Limb (tissue), 2 donors: Measurements from ENCODE around the gene CSH1.
"Not testable (repeated sequence)": the region's sequence is repeated elsewhere in the genome, so short reads cannot be mapped to it uniquely, and the experiment has no call there.

ENCODE experiments used
- DNase-seq, 2 donors: peaks; one replicate each; pipeline ENCODE4 v3.0.0-alpha.2; 2016; ENCODE audit errors: extremely low spot score in 2 of 2

CSH1 gene

DNA sequence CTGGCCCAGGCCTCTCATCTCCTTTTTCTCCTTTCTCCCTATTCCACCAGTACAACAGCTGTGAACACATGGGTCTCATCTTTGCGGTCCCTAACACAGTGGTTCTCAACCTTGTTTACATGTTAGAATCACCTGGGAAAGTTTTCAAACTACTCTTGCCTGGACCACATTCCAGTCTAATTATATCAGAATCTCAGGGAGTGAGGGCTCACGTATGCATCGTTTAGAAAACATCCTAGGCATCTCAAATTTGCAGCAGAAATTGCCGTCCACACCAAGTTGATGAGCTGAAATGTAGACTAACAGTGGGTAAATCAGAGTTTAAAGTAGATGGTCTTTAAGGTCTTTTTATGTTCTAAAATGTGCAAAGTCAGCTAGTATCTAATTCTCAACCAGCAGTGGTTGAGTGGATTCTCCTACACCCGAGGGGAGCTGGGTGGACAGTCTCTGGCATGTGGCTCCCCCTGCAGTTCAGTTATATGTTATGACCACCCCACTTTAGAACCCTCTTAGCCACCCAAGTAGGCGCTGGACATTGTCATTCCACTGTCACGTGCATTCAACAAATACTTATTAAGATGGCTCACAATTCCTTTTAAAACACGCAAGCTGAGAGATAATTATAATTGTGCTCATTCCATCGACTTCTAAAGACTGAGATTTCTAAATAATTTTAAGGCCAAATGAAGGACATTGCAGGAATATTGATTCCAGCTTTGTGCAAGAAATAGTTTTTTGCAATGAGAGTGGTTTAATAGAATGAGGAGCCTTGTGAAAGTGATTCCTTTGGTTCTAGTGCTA, 26.7 kb downstream of the CSH1 start:
- not testable (repeated sequence) for DNase-seq

DNA sequence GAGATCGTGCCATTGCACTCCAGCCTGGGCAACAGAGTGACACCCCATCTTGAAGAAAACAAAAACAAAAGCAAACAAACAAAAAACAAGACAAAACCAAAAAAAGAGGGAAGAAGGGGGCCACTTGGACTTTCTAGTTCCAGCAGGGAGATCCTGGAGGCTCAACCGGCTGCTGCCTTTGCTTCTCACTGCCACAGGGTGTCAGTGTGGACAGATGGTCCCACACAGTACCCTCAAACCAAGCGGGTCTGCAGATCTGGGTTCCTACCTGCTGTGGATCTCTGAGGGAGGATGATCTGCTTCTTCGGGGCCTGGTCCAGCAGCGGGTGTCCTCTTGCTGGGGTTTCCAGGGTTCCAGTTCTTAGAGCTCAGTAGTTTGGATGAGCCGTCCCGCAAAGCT, 29.7 kb downstream of the CSH1 start:
- DNase-seq: not testable (repeated sequence)

DNA sequence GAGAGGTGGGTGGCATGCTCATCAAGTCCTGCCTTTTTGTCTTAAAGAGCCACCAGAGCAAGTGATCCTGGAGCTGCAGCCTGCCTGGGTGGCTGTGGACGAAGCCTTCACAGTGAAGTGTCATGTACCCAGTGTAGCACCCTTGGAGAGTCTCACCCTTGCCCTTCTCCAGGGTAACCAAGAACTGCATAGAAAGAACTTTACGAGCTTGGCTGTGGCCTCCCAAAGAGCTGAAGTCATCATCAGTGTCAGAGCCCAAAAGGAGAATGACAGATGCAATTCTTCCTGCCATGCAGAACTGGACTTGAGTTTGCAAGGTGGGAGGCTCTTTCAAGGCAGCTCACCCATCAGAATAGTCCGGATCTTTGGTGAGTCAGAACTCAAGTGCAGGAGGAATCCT, 37.1 kb downstream of the CSH1 start:
- no peak for DNase-seq

DNA sequence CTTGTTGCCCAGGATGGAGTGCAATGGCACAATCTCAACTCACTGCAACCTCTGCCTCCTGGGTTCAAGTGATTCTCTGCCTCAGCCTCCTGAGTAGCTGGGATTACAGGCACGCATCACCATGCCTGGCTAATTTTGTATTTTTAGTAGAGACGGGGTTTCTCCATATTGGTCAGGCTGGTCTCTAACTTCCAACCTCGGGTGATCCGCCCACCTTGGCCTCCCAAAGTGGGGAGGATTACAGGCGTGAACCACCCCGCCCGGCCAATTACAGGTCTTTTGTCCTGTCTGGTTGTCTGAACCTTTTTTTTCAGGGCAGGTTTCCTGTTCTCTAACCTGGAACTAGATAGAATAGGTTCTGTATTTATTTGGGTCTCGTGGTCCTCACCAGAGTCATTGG, 39.9 kb downstream of the CSH1 start:
- not testable (repeated sequence) for DNase-seq

- no peak for DNase-seq
These were observed 41.2 kb downstream of the CSH1 start for GRCh38 chr17:63855185-63855584.

DNA sequence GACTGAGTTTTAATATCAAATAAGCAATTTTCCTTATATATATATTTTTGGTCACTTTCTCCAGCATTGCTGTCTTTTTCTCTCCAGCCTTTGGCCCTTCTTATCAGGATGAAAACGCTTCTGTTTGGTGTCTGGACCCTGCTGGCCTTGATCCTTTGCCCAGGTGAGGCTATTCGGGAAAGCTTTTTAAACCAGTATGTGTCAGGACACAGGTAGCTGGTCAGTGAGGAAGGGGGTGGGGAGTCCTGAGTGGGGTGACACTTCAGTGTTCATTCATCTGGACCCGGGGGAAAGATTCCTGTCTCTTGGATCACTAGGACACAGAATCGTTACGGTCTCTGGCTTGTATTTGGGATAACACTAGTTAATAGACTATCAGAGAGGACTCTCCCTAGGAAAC, 41.7 kb downstream of the CSH1 start:
- no peak for DNase-seq

DNA sequence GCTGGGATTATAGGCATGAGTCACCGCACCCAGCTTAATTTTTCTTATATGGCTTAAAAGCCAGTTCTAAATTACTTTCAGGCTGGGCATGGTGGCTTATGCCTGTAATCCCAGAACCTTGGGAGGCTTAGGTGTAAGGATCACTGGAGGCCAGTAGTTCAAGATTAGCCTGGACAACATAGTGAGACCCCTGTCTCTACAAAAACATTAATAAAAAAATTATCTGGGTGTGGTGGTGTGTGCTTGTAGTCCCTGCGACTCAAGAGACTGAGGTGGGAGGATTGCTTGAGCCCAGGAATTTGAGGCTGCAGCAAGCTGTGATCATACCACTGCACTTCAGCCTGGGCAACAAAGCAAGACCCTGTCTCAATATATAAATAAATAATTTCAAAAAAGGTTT, 43.1 kb downstream of the CSH1 start:
- no peak for DNase-seq

DNA sequence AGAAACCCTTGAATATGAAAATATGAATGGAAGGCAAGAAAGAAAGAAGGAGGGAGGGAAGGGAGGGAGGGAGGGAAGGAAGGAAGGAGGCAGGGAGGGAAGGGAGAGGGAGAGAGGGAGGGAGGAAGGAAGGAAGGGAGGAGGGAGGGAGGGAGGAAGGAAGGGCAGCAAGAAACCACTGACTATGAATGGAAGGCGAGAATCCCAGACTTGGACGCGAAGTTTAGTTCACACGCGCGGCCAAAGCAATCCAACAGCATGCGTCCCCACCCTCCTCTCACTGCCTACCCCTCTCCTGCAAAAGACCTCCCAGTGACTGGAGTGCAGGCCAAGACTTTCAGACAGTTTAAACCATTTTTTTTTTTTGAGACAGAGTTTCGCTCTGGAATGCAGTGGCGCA, 46.0 kb downstream of the CSH1 start:
- DNase-seq: no peak

DNA sequence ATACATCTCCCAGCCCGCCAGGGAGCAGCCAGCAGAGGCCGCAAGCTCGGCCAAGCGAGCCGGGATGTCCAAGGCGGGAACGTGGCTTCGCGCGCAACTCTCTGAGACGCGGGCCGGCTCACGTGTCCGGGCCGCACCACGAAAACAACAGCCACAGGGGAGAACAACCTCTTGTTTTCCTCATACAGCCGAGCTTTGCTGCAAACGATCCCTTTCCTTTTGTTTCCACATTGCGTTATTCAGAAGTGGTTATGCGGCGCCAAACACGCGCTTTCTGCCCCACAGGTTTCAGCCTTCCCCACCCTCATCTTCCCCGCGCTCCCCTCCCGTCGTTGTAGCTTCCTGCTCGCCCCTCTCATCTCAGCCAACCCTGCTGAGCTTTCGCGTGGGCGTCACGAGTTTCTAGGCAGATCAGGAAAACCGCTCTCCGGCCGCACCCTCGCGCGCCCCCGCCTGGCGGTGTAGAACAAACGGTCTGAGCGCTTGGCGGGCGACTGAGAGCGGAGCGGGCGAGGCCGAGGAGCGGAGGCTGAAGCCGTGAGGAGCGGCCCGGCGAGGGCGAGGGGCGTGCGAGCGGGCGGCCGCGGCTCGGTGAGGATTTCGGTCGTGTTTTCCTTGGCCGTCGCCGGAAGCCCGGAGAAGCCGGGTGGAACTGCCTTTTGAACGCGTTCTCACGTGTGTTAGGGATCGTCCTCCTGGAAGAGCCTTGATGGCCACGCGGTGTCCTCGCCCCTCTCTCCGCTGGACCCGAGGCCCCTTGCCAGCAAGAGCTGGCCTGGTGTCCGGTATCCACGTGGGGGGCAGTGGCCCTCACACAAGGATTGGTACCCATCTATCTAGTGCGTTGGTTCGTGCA, 47.3 kb downstream of the CSH1 start:
- DNase-seq: peak; percentile 88 to 93

DNA sequence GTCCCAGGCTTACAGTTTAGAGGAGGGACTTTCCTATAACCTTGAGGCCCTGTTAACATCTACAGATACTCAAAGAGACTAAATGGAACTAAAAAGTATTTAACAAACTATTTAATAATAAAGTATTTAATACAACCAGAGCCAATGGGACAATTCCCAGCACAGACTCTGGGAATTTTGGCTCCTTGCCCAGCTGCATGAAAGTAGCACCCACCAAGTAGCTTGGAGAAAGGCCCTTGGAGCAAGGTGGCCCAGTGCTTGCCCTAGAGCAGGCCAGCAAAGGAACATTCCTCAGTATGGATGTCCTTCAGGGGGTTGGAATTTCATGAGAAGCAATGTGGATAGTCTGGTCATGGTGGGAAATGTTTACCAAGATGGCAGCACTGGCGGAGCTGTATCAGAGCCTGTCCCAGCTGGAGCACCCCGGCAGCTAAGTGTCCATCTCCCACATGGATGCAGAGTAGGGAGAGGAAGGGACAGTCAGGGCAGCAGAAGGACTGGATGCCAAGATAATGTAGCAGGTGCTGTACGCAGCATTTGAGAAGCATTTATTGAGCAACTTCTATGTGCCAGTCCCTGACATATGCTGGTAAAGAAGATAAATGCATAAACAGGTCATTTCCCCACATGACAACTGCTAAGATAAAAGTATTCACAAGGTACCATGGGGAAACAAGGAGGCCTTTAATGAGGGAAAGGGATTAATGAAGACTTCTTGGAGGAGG, 48.7 kb downstream of the CSH1 start:
- no peak for DNase-seq

DNA sequence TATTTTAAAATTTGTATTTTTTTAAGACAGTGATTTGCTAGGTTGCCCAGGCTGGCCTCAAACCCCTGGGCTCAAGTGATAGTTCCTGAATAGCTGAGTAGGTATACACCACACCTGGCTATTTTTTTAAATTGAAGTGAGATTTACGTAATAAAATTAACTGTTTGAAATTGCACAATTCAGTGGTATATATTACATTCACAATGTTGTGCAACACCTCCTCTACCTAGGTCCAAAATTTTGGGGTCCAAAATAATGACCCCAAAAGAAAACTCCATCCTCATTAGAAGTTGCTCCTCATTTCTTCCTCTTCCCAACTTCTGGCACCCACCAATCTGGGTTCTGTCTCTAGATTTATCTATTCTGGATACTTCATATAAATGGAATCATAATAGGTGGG, 50.9 kb downstream of the CSH1 start:
- no peak for DNase-seq
